A673 (cell line): ENCODE data around the gene CCDC9B. TPM values are rescaled to one million over a fixed set of nuclear protein-coding genes. Genes with fewer than 3 reads are reported as not detected.
A peak's percentile ranks its signal among the peaks of the same experiment; 100 is the strongest.

Experiments
- BruUV-seq: library from RNA; stranded (reverse); fragments of 400-500 nt; replicated peaks from 2 replicates; lab custom pipeline; 2021; lab: Mats Ljungman, UMichigan
- CTCF ChIA-PET: fragments of 300-600 bp; sonication (Branson Sonifier 250); formaldehyde crosslinking; loops from one replicate; lab custom pipeline; 2022; ENCODE audit warnings: antibody characterized with exemption; lab: Charles Lee
- POLR2A ChIA-PET: fragments of 300-600 bp; sonication (Branson Sonifier 250); formaldehyde crosslinking; loops from one replicate; lab custom pipeline; 2022; ENCODE audit warnings: antibody characterized with exemption; ENCODE audit not compliant: low non-redundant PET; lab: Charles Lee
- DNase-seq: peaks from one replicate; pipeline ENCODE4 v3.0.0-alpha.2; 2015; ENCODE audit warnings: low spot score
- H3K27ac ChIP-seq: fragments of 200-600 bp; sonication (generic); 2 replicates; pipeline ENCODE4 v1.5.1; 2016; ENCODE audit warnings: mixed run types, low read depth, mild to moderate bottlenecking, mixed read lengths, antibody characterized with exemption, low read length; ENCODE audit not compliant: poor library complexity, severe bottlenecking
- H3K27me3 ChIP-seq: fragments of 200-600 bp; sonication (generic); replicated peaks from 2 replicates; pipeline ENCODE4 v1.6.1; 2017; ENCODE audit warnings: mixed run types, low read depth, mild to moderate bottlenecking, mixed read lengths, antibody characterized with exemption, low read length; ENCODE audit not compliant: insufficient read depth, poor library complexity
- H3K36me3 ChIP-seq: fragments of 200-600 bp; sonication (generic); 2 replicates; pipeline ENCODE4 v1.6.1; 2016; ENCODE audit warnings: mixed run types, mild to moderate bottlenecking, mixed read lengths, antibody characterized with exemption, low read length; ENCODE audit not compliant: insufficient read depth, poor library complexity, severe bottlenecking
- H3K4me1 ChIP-seq: fragments of 200-600 bp; sonication (generic); 2 replicates; pipeline ENCODE4 v1.6.1; 2017; ENCODE audit warnings: mixed run types, mild to moderate bottlenecking, mixed read lengths, antibody characterized with exemption, low read length; ENCODE audit not compliant: insufficient read depth, poor library complexity, severe bottlenecking
- H3K4me3 ChIP-seq: fragments of 200-600 bp; sonication (generic); 2 replicates; pipeline ENCODE4 v1.5.1; 2016; ENCODE audit warnings: low read depth, mixed run types, mild to moderate bottlenecking, mixed read lengths, low read length; ENCODE audit not compliant: poor library complexity, severe bottlenecking
- H3K9me3 ChIP-seq: fragments of 200-600 bp; sonication (generic); 2 replicates; pipeline ENCODE4 v1.6.1; 2016; ENCODE audit warnings: mixed run types, low read depth, mild to moderate bottlenecking, mixed read lengths, antibody characterized with exemption, low read length; ENCODE audit not compliant: poor library complexity, severe bottlenecking
- CTCF ChIP-seq: fragments of 300-800, 200-600 bp; sonication (generic); conservative IDR thresholded peaks from 2 replicates; pipeline ENCODE4 v1.5.1; 2017; ENCODE audit warnings: low read depth, mild to moderate bottlenecking, antibody characterized with exemption, low read length, moderate library complexity, mixed read lengths
- EZH2 ChIP-seq: fragments of 200-600 bp; sonication (generic); IDR thresholded peaks from 2 replicates; pipeline ENCODE4 v1.6.1; 2017; ENCODE audit warnings: borderline replicate concordance, low read depth, mild to moderate bottlenecking, mixed read lengths, antibody characterized with exemption, low read length; ENCODE audit not compliant: poor library complexity, severe bottlenecking
- intact Hi-C: fragments of 100-400 bp; cut with micrococcal nuclease; formaldehyde crosslinking; loops from one replicate; pipeline ENCODE4 v1.10.0; 2022; ENCODE audit not compliant: unreplicated experiment
- total RNA-seq: library from RNA; stranded (reverse); gene quantifications from 2 replicates; pipeline ENCODE4 v1.2.3, GENCODE V29; 2021

CCDC9B gene
- total RNA-seq, 1 experiment from 2014 or later, result 8.6 TPM

GRCh38 chr15:40282869-40283614 lies 57.7 kb downstream of the CCDC9B start, which contains the start of gene ANKRD63:
ANKRD63 (minus strand) TSS chr15:40283064; CDS start chr15:40282586, 478 bp downstream.
- Histone ChIP-seq H3K36me3 (no peaks in the 10 kb centered on the region), H3K4me3 (peak within 1 kb of the TSS; percentile 63), H3K4me1 (peaks cover 55% of the 10 kb centered on the region), H3K27me3 (no peaks in the 10 kb centered on the region), H3K9me3 (no peaks in the 10 kb centered on the region), H3K27ac (peak within 1 kb of the TSS; percentile 59)
- TF ChIP-seq EZH2 (no peak), CTCF (no peak)
- intact Hi-C loops, result no loop called here
- peak; percentile 68 for DNase-seq
- ChIA-PET CTCF (interaction anchor here (0.6 to 0.8 kb wide), 3 partner anchors 10 to 205 kb away, joined by 3 to 7 read pairs (median 3); partner anchors contain the start of gene CCDC9B), POLR2A (no interaction called here)
- no TSS peak for BruUV-seq

GRCh38 chr15:40282147-40282868 lies 58.4 kb downstream of the CCDC9B start:
- Histone ChIP-seq H3K36me3 (no peaks in the 10 kb centered on the region), H3K4me1 (peaks cover 62% of the 10 kb centered on the region), H3K27ac (peak overlapping the region; percentile 59), H3K9me3 (no peaks in the 10 kb centered on the region), H3K4me3 (peak overlapping the region; percentile 63), H3K27me3 (no peaks in the 10 kb centered on the region)
- no TSS peak for BruUV-seq
- POLR2A ChIA-PET, result no interaction called here
- intact Hi-C loops, result no loop called here
- CTCF ChIA-PET, result interaction anchor here (0.6 kb wide), 1 partner anchor 204 kb away, joined by 3 read pairs; no protein-coding TSS in a partner anchor
- TF ChIP-seq EZH2 (no peak), CTCF (peak; percentile 57)
- peak; percentile 52 for DNase-seq

GRCh38 chr15:40281801-40282146 lies 59.0 kb downstream of the CCDC9B start:
- ChIA-PET CTCF (no interaction called here), POLR2A (no interaction called here)
- BruUV-seq, result no TSS peak
- no peaks in the 10 kb centered on the region for H3K36me3 ChIP-seq
- H3K4me3 ChIP-seq, result peak overlapping the region; percentile 63
- intact Hi-C loops, result no loop called here
- no peaks in the 10 kb centered on the region for H3K27me3 ChIP-seq
- H3K9me3 ChIP-seq, result no peaks in the 10 kb centered on the region
- no peak overlapping the region for H3K27ac ChIP-seq
- peaks cover 66% of the 10 kb centered on the region for H3K4me1 ChIP-seq
- DNase-seq, result no peak
- TF ChIP-seq CTCF, result no peak
- no peak for TF ChIP-seq EZH2

Other genes starting within 250 kb of the CCDC9B start
- gene BMF, start 232.1 kb downstream of the CCDC9B start, total RNA-seq, result 18.5 and 29.9 TPM in 2 replicates
- 190 and 196 TPM in 2 replicates for gene BUB1B, start 179.9 kb downstream of the CCDC9B start, total RNA-seq
- gene PAK6, start 101.9 kb downstream of the CCDC9B start, total RNA-seq, result 0.84 and 1.5 TPM in 2 replicates
- gene ANKRD63, start 57.9 kb downstream of the CCDC9B start, total RNA-seq, result 2.5 TPM in 2 replicates
- gene PLCB2, start 33.0 kb downstream of the CCDC9B start, total RNA-seq, result 5.6 and 6.6 TPM in 2 replicates
- 14.5 and 15.6 TPM in 2 replicates for gene INAFM2, start 17.2 kb downstream of the CCDC9B start, total RNA-seq
- not detected in 2 replicates for gene PHGR1, start 10.1 kb upstream of the CCDC9B start, total RNA-seq
- 0.62 and 1.3 TPM in 2 replicates for gene DISP2, start 17.3 kb upstream of the CCDC9B start, total RNA-seq
- 115 and 121 TPM in 2 replicates for gene KNSTRN, start 41.8 kb upstream of the CCDC9B start, total RNA-seq
- gene IVD, start 64.9 kb upstream of the CCDC9B start, total RNA-seq, result 51.8 and 62.0 TPM in 2 replicates
- gene BAHD1, start 100.0 kb upstream of the CCDC9B start, total RNA-seq, result 32.7 and 33.5 TPM in 2 replicates
- gene CHST14, start 130.0 kb upstream of the CCDC9B start, total RNA-seq, result 14.3 and 17.6 TPM in 2 replicates
- 10.4 and 11.7 TPM in 2 replicates for gene CCDC32, start 224.1 kb upstream of the CCDC9B start, total RNA-seq
- gene RPUSD2, start 228.4 kb upstream of the CCDC9B start, total RNA-seq, result 17.0 and 18.1 TPM in 2 replicates